HFF-Myc (cell line): ENCODE measurements around the gene PCDHA4.
"Not testable (repeated sequence)": the region's sequence is repeated elsewhere in the genome, so short reads cannot be mapped to it uniquely, and the experiment has no call there.

Experiments used
- DNase-seq: peaks from one replicate; pipeline ENCODE4 v3.0.0-alpha.2; 2011; ENCODE audit warnings: low read depth; ENCODE audit errors: extremely low read depth
- H3K4me3 ChIP-seq: replicated peaks from 2 replicates; pipeline ENCODE4 v1.5.1; 2011; ENCODE audit warnings: low read depth, mild to moderate bottlenecking, control low read depth, low read length
- CTCF ChIP-seq: IDR thresholded peaks from 2 replicates; pipeline ENCODE4 v1.5.1; 2012; ENCODE audit warnings: mild to moderate bottlenecking, low read depth, low read length, control low read depth; ENCODE audit errors: missing control alignments

The PCDHA4 gene

DNA sequence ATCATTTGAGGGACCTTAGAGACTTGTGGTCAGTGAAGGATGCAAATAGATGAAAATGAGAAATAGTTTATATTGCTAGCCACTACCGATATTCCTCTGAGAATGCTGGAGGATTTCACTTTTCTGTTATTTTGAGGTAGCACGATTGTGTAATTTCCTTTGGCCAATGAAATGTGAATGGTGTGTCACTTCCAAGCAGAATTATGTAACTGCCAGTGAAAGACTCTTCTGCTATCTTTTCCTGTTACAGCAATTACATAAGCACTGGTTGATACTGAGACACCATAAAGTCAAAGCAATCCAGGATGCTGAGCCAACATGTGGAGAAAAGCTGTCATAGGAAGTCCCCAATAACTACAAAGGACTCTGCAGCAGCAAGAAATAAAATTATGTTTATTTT lies 15.8 kb upstream of the PCDHA4 start:
- DNase-seq, result no peak
- no peak for TF ChIP-seq CTCF
- no peak overlapping the region for H3K4me3 ChIP-seq

- TF ChIP-seq CTCF, result peak; percentile 16
- H3K4me3 ChIP-seq, result no peak within 1 kb of the TSS
- DNase-seq, result no peak
Measured at GRCh38 chr5:140794595-140795258, 12.1 kb upstream of the PCDHA4 start, which contains the start of gene PCDHA2. TSS of gene PCDHA2 (plus strand) at chr5:140794852.

GRCh38 chr5:140795259-140795641 lies 11.6 kb upstream of the PCDHA4 start:
- no peak for DNase-seq
- no peak overlapping the region for H3K4me3 ChIP-seq
- no peak for TF ChIP-seq CTCF

GRCh38 chr5:140796072-140796717 lies 10.7 kb upstream of the PCDHA4 start:
- H3K4me3 ChIP-seq, DNase-seq: not testable (repeated sequence)

GRCh38 chr5:140796718-140797095 lies 10.2 kb upstream of the PCDHA4 start:
- no peak for DNase-seq
- no peak overlapping the region for H3K4me3 ChIP-seq
- no peak for TF ChIP-seq CTCF

GRCh38 chr5:140800816-140801493 lies 5.9 kb upstream of the PCDHA4 start, which contains the start of gene PCDHA3:
TSS of gene PCDHA3 (plus strand) at chr5:140801057.
- peak; percentile 2 for DNase-seq
- H3K4me3 ChIP-seq, result no peak within 1 kb of the TSS
- TF ChIP-seq CTCF, result no peak

DNA sequence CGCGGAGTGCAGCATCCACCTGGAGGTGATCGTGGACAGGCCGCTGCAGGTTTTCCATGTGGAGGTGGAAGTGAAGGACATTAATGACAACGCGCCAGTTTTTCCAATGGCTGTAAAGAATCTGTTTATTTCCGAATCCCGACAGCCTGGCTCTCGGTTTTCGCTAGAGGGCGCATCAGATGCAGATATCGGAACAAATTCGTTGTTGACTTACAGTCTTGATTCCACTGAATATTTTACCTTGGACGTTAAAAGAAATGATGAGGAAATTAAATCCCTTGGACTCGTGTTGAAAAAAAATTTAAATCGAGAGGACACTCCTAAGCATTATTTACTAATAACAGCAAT lies 5.4 kb upstream of the PCDHA4 start:
- H3K4me3 ChIP-seq, result no peak overlapping the region
- no peak for DNase-seq
- peak; percentile 27 for TF ChIP-seq CTCF

DNA sequence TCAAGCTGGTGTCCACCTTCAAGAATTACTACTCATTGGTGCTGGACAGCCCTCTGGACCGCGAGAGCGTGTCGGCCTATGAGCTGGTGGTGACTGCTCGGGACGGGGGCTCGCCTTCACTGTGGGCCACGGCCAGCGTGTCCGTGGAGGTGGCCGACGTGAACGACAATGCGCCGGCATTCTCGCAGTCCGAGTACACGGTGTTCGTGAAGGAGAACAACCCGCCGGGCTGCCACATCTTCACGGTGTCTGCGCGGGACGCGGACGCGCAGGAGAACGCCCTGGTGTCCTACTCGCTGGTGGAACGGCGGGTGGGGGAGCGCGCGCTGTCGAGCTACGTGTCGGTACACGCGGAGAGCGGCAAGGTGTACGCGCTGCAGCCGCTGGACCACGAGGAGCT lies 4.5 kb upstream of the PCDHA4 start:
- not testable (repeated sequence) for H3K4me3 ChIP-seq, DNase-seq
